Activated CD8-positive, alpha-beta memory T cell treated with anti-CD3 and anti-CD28 coated beads for 4 hours (primary cell): ENCODE data around the gene FFAR2.

Experiments used
- DNase-seq, 2 donors: peaks; one replicate each; pipeline ENCODE4 v3.0.0-alpha.2; 2020; ENCODE audit warnings: low read depth in 2 of 2

The FFAR2 gene

GRCh38 chr19:35486268-35486708 is 38.2 kb downstream of the FFAR2 start:
- DNase-seq = no peak

GRCh38 chr19:35487656-35488182 is 39.7 kb downstream of the FFAR2 start:
- DNase-seq = no peak

GRCh38 chr19:35488677-35489076 is 40.6 kb downstream of the FFAR2 start:
- no peak for DNase-seq

- no peak for DNase-seq
Measured at GRCh38 chr19:35490364-35490763, 42.3 kb downstream of the FFAR2 start, which contains the start of gene KRTDAP. Gene KRTDAP (minus strand): TSS chr19:35490464. CDS start chr19:35490442, 22 bp downstream.

GRCh38 chr19:35491836-35492360 is 43.8 kb downstream of the FFAR2 start:
- no peak for DNase-seq

GRCh38 chr19:35493971-35494370 is 45.9 kb downstream of the FFAR2 start:
- DNase-seq = no peak

- peak; percentile 75 to 83 for DNase-seq
Measured at GRCh38 chr19:35495107-35496064, 47.3 kb downstream of the FFAR2 start.

- no peak for DNase-seq
Measured at GRCh38 chr19:35497406-35497805, 49.3 kb downstream of the FFAR2 start.

- DNase-seq = no peak
Measured at GRCh38 chr19:35498220-35498619, 50.2 kb downstream of the FFAR2 start.

GRCh38 chr19:35498984-35499527 is 51.0 kb downstream of the FFAR2 start:
- no peak for DNase-seq

- DNase-seq = no peak
Measured at GRCh38 chr19:35500611-35501010, 52.6 kb downstream of the FFAR2 start.
